NCI-H345 treated with DMSO at 0.1 percent for 48 hours (cell line): Measurements from ENCODE around the gene ZFYVE16.
"Not testable (repeated sequence)": the region's sequence is repeated elsewhere in the genome, so short reads cannot be mapped to it uniquely, and the experiment has no call there.

Experiments
- DNase-seq: peaks from one replicate; lab custom pipeline; 2025; ENCODE audit not compliant: unreplicated experiment; lab: John Stamatoyannopoulos, UW

Gene ZFYVE16

DNA sequence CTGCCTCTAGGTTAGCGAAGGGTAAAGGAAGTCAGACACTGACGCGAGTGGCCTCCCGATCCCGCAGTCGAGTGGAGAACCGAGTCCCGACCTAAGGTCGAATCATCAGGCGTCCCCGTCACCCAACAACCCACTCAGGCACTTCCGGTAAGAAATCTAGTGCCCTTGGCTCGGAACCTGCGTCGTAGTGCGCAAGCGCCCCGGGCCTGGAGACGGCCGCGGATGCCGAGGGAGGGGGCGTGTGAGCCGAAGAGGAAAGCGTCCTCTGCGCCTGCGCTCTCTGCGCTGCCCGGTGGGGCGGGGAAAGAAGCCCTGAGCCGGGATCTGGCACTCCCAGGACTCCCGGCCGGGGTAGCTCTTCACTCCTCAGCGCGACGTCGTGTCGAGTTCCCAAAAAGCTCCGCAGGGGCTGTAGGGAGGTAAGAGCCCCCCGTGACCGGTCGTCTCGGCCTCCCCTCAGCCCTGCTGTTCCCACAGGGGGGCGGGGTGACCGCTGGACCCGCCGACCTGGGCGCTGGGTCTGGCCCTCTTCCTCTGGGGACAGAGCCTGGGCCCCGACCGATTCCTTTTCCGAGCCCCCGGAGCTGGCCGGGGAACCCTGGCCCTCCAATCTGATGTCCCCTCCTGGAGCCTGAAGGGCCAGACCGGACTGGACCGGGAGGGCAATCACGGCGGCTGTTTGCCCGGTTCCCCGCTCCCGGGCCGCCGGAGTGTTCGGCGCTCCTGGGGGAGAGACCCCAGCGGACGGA is at the start of gene ZFYVE16:
ZFYVE16 (plus strand) TSS at position 330 of the 749 bp plus-strand sequence. CDS start 26,084 bp downstream, outside the sequence.
- DNase-seq: peak; percentile 88

GRCh38 chr5:80360914-80361444 is 46.9 kb upstream of the ZFYVE16 start:
- no peak for DNase-seq

DNA sequence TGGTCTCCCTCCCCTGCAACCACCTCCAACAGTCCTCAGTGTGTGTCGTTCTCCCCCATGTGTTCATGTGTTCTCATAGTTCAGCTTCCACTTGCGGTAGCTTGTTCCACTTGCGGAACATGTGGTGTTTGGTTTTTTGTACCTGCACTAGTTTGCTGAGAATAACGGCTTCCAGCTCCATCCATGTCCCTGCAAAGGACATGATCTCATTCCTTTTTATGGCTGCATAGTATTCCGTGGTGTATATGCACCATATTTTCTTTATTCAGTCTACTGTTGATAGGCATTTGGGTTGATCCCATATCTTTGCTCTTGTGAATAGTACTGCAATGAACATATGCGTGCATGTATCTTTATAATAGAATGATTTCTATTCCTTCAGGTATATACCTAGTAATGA is 43.0 kb upstream of the ZFYVE16 start:
- no peak for DNase-seq

DNA sequence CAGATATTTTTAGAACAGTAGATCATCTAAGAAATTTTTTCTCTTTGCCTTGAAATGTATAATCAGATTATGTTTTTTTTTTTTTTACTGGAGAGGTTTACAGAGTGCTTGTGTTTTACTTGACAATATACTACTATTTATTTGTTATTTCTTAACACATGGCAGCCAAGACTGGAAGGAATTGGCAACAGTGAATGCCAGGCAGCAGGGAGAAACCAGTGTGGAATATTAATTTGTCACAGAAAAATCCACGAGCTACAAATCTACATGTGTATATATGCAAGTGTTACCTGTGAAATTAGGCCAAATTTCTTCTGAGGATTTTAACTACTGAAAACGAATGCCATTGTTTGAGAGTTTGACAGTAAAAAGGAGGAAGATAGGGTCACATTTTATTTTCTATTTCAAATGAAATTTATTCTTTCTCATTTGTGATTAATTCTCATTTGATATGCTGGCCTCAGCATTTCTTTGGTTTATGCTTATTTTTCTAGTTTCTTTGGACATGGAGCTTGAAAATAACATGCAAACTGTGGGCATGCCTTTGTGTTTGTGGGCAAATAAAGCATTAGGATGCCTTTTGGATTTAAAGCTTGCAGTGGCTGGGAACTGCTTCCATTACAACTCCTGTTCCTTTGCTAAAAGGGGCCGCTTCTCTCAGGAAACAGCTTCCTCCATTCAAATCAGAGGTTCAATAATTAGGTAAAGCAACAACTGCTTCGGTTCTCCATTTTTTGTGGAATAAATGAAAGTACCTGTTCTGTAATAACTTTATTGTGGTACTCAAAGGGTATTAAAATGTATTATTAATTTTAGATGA is 39.0 kb upstream of the ZFYVE16 start:
- DNase-seq: no peak

DNA sequence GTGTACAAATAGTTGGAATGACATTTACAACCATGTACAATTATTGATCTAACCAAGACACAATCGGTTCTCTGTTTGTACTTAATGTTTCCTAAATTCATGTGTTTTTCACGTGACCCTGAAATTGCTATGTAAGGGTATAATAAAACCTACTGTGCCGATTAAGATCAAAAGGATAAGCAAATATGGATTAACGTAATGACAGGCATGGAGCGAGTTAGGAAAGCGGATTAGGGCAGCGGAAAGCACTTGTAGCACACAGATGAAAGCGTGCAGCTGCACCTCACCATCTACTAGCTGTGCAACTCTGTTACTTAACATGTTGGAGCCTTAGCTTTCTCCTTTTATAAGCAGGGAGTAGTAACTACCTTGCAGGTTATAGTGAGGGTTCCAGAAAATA is 38.3 kb upstream of the ZFYVE16 start:
- DNase-seq: no peak

GRCh38 chr5:80370390-80370789 is 37.5 kb upstream of the ZFYVE16 start:
- no peak for DNase-seq

- no peak for DNase-seq
Measured at GRCh38 chr5:80372780-80373179, 35.1 kb upstream of the ZFYVE16 start.

DNA sequence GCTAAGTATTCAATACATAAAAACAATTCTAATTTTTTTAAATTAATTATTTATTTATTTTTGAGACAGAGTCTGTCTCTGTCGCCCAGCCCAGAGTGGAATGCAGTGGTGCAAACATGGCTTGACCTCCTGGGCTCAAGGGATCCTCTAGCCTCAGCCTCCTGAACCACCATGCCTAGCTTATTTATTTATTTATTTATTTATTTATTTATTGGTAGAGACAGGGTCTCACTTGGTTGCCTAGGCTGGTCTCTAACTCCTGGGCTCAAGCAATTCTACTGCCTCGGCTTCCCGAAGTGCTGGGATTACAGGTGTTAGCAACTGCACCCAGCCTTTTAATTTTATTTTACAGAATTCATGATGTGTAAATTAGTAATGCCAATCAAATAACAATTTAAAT is 33.7 kb upstream of the ZFYVE16 start:
- no peak for DNase-seq

GRCh38 chr5:80376557-80376956 is 31.3 kb upstream of the ZFYVE16 start:
- DNase-seq: no peak

DNA sequence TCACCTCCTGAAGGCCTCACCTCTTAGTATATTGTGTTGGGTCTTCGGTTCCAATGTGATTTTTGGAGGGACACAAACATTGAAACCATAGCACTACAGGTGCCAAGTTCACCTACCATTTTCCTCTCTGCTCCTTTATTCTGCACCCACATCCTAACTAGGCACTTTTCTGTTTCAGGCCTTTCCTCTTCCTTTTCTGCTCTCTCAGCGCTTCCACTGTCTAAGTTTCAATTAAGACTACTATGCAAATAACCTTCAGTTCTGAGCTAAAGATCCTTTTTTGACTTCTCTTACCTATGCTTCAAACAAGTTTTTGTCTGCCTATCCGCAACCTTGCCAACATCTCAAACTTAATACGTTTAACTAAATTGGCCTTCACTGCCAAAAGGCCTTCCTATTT is 25.4 kb upstream of the ZFYVE16 start:
- no peak for DNase-seq

DNA sequence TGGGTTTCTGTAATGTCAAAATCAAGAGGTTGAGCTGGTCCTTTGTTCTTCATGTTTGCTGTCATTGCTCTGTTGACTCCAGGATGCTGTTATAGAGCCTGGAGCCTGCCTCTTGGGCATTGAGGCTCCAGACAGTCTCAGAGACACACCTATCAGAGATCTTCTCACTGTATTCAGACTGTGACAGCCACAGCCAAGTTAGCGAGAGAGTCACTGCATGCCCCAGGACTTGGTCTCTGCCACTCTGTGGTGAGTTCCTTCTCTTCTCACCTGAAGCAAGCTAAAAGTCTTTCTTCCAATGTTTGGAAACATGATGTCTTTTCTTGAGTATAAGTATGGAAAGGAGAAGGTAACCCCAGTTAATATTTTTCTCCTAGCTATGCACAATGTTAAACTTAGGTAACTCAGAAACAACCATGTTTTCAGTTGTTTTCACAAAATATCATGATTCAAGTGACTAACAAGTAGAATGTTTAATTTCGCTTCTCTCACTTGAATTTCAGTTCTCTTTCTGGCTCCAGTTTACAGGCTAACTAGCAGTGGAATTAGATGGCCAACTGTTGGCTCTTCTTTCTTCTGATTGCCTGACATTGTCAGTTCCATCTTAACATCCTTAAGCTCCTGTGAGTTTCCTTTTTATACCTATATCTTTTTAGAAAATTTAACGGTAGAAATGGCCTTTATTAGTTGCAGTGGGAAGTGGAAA is 20.6 kb upstream of the ZFYVE16 start:
- DNase-seq: no peak

DNA sequence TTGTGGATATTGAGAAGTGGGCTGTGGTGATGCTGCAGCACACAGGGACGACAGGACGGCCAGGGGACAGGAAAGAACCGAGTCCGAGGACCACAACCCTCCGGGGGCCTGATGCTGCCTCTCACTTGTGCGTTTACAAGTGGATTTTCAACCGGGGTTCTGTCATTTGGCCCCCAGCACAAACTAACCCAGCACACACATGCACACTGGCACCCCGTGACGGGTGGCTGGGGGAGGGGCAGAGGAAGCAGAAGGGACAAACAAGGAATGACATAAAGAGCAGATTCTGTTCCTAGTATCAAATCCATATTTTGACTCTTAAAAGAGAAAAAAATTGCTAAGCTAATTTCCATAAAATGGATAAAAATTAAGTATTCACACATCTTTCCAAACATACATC is 18.3 kb upstream of the ZFYVE16 start:
- no peak for DNase-seq

DNA sequence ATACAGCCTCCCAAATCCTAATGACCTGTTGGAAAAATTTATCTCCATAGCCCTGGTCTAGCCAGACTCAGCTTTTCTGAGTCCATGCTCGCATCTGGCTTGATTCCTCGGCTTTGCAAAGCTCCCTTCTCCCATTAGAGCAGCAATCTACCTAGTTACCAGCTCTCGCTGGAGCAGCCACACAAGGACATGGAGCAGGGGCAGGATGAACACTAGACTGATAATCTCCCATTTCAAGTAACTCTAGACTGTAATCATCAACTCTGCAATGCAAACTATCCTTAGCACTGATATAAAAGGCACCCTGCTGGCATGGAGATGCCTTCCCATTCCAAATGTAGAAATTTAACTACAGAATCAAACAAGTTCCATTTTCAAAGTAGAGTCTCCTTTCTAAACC is 17.5 kb upstream of the ZFYVE16 start:
- DNase-seq: not testable (repeated sequence)

DNA sequence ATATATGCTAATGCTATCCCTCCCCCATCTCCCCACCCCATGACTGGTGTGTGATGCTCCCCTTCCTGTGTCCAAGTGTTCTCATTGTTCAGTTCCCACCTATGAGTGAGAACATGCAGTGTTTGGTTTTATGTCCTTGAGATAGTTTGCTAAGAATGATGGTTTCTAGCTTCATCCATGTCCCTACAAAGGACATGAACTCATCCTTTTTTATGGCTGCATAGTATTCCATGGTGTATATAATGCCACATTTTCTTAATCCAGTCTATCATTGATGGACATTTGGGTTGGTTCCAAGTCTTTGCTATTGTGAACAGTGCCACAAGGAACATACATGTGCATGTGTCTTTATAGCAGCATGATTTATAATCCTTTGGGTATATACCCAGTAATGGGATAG is 16.6 kb upstream of the ZFYVE16 start:
- not testable (repeated sequence) for DNase-seq

GRCh38 chr5:80399526-80400239 is 8.2 kb upstream of the ZFYVE16 start:
- no peak for DNase-seq

DNA sequence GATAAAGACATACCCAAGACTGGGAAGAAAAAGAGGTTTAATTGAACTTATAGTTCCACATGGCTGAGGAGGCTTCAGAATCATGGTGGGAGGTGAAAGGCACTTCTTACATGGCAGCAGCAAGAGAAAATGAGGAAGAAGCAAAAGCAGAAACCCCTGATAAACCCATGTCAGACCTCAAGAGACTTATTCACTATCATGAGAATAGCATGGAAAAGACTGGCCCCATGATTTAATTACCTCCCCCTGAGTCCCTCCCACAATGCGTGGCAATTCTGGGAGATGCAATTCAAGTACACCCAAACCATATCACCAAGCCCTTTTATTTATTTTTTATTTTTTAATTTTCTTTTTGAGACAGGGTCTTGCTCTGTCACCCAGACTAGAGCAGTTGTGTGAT is 7.5 kb upstream of the ZFYVE16 start:
- DNase-seq: not testable (repeated sequence)

GRCh38 chr5:80403782-80404181 is 4.1 kb upstream of the ZFYVE16 start:
- no peak for DNase-seq

- DNase-seq: no peak
Measured at GRCh38 chr5:80406980-80407734, 707 bp upstream of the ZFYVE16 start.

- no peak for DNase-seq
Measured at GRCh38 chr5:80408484-80409366, 861 bp downstream of the ZFYVE16 start.
